Esophagus muscularis mucosa (tissue), 4 donors: ENCODE data around the gene AANAT. TPM values are rescaled to one million over a fixed set of nuclear protein-coding genes. Genes with fewer than 3 reads are reported as not detected.

Experiments
- DNase-seq: peaks from one replicate; pipeline ENCODE4 v3.0.0-alpha.2; 2017; ENCODE audit errors: extremely low spot score
- H3K27ac ChIP-seq, 4 donors: fragments of 200-600 bp; sonication (generic); replicated peaks in 1 of 4; 1 replicate in 3 of 4; 2 replicates in 1 of 4; pipeline ENCODE4 v1.5.1; 2016 to 2019; ENCODE audit warnings: mild to moderate bottlenecking in 1 of 4
- H3K27me3 ChIP-seq, 4 donors: fragments of 200-600 bp; sonication (generic); one replicate each; pipeline versions ENCODE4 v1.5.1 to v1.6.0; 2016 to 2019
- H3K36me3 ChIP-seq, 4 donors: fragments of 200-600 bp; sonication (generic); one replicate each; pipeline ENCODE4 v1.5.1; 2016 to 2019
- H3K4me1 ChIP-seq, 4 donors: fragments of 200-600 bp; sonication (generic); one replicate each; pipeline ENCODE4 v1.5.1; 2016 to 2019
- H3K4me3 ChIP-seq, 4 donors: fragments of 200-600 bp; sonication (generic); 1 replicate in 2 of 4; 2 replicates in 2 of 4; pipeline ENCODE4 v1.5.1; 2016 to 2019; ENCODE audit warnings: mild to moderate bottlenecking in 4 of 4, moderate library complexity in 1 of 4
- H3K9me3 ChIP-seq, 4 donors: fragments of 200-600 bp; sonication (generic); 1 replicate in 3 of 4; 2 replicates in 1 of 4; pipeline ENCODE4 v1.5.1; 2016 to 2019
- EP300 ChIP-seq: sonication (generic); formaldehyde crosslinking; IDR thresholded peaks from one replicate; pipeline ENCODE4 v1.6.1; 2017; ENCODE audit warnings: antibody characterized with exemption
- POLR2A ChIP-seq: fragments of 450-650 bp; IDR thresholded peaks from one replicate; pipeline ENCODE4 v1.6.1; 2017; ENCODE audit warnings: antibody characterized with exemption, moderate library complexity, mild to moderate bottlenecking, low read depth
- POLR2AphosphoS5 ChIP-seq, 2 donors: sonication (generic); formaldehyde crosslinking; IDR thresholded peaks; one replicate each; pipeline ENCODE4 v1.6.1; 2017; ENCODE audit warnings: antibody characterized with exemption in 2 of 2
- WGBS: methylation state at CpG from one replicate; pipeline ENCODE4 v1.1.5; 2018; 5-methylcytosine and 5-hydroxymethylcytosine counted together
- intact Hi-C: fragments of 100-400 bp; cut with DNase I; formaldehyde crosslinking; loops from one replicate; pipeline ENCODE4 v1.15.1; 2023
- total RNA-seq, 4 donors: library from RNA; depleted of rRNA; stranded (reverse); fragments of >200 nt; gene quantifications; one replicate each; pipeline versions ENCODE4 v1.1.0 to v1.2.1, GENCODE V29; 2016
- TF ChIP-seq, protein P1 (sequence below), 3 experiments: fragments of 200-600 bp in 2 of 3; fragments of 450-650 bp in 1 of 3; sonication (generic) in 2 of 3; IDR thresholded peaks; one replicate each; pipeline ENCODE4 v1.5.1; 2017 to 2019; ENCODE audit warnings: antibody characterized with exemption in 3 of 3, mild to moderate bottlenecking in 2 of 3, moderate library complexity in 1 of 3

Gene AANAT
- total RNA-seq, 4 donors from 2014 or later: not detected

DNA sequence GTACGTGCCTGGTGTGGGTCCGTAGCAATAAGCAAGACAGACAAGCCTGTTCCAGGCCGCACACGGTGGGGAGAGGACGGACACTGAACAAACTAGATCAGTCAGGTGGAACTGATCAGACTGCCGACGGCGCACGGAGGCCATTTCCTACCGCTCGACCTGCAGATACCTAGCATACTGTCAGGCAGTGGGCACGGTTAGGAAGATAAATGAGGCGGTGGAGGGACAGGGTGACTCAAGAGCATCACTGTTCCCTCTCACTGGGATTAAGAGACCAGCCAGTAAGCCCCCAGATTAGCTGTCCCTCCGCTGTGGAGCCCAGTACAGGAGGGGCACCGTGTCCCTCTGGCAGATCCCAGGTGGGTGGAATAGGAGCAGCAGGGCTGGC is 4.8 kb downstream of the AANAT start:
- H3K36me3 ChIP-seq: peaks cover 0 to 52% (median 41%) of the 10 kb centered on the region in 4 donors
- intact Hi-C loops: no loop called here
- no peaks in the 10 kb centered on the region for H3K4me1 ChIP-seq
- no peak overlapping the region for H3K27ac ChIP-seq
- H3K4me3 ChIP-seq: no peak overlapping the region
- no peak for DNase-seq
- no peaks in the 10 kb centered on the region for H3K9me3 ChIP-seq
- no peaks in the 10 kb centered on the region for H3K27me3 ChIP-seq
- 91% methylated on average over 14 of the region's 15 CpGs for WGBS
- TF ChIP-seq, protein P1, sequence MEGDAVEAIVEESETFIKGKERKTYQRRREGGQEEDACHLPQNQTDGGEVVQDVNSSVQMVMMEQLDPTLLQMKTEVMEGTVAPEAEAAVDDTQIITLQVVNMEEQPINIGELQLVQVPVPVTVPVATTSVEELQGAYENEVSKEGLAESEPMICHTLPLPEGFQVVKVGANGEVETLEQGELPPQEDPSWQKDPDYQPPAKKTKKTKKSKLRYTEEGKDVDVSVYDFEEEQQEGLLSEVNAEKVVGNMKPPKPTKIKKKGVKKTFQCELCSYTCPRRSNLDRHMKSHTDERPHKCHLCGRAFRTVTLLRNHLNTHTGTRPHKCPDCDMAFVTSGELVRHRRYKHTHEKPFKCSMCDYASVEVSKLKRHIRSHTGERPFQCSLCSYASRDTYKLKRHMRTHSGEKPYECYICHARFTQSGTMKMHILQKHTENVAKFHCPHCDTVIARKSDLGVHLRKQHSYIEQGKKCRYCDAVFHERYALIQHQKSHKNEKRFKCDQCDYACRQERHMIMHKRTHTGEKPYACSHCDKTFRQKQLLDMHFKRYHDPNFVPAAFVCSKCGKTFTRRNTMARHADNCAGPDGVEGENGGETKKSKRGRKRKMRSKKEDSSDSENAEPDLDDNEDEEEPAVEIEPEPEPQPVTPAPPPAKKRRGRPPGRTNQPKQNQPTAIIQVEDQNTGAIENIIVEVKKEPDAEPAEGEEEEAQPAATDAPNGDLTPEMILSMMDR (IDR thresholded peaks at IDR 0.05): no peak
- TF ChIP-seq EP300 (no peak), POLR2A (no peak), POLR2AphosphoS5 (IDR thresholded peaks at IDR 0.05) (no peak)

DNA sequence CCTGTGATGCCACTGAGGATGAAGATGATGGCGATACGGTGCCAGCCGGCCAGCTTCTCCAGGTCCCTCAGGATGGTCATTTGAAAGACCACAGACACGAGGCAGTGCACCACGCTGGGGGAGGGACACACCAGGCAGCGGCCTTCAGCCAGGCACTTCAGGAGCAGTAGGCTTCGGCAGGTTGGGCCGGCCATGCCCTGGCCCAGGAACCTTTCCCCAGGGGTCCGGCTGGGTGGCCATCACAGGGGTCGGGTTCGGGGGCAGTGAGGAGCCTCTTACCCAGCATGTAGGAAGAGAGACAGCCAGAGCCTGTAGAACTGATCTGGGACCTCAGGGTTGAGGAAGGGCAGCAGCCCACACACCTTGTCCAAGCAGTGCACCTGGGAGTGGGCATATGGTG is 5.3 kb downstream of the AANAT start:
- WGBS: 96% methylated on average over 9 of the region's 11 CpGs
- DNase-seq: no peak
- no peak for TF ChIP-seq POLR2A
- TF ChIP-seq, protein P1 (IDR thresholded peaks at IDR 0.05): no peak
- no peak for TF ChIP-seq POLR2AphosphoS5 (IDR thresholded peaks at IDR 0.05)
- no peak for TF ChIP-seq EP300
- Histone ChIP-seq H3K9me3 (no peaks in the 10 kb centered on the region), H3K27me3 (no peaks in the 10 kb centered on the region), H3K27ac (no peak overlapping the region), H3K4me3 (no peak overlapping the region), H3K36me3 (peaks cover 0 to 56% (median 42%) of the 10 kb centered on the region in 4 donors), H3K4me1 (no peaks in the 10 kb centered on the region)
- intact Hi-C loops: no loop called here

DNA sequence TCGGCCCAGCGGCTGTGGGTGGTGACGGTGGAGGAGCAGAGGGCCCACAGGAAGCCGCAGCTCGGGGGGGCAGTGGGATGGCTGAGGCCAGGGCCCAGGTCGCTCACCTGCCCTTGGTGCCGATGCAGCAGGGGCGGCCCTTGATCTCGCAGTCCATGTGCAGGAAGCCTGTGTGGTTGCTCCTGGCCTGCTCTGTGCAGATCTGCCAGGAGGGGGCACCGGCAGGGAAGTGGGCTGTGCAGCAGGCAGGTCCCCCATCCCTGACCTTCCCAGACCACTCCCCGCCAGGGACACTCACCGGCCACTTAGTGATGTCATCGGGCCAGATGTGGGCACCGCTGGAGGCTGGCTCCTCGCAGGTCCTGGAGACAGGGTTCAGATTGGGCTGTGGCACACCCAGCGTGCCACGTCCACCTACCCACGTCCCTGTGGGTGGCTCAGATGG is 6.2 kb downstream of the AANAT start:
- H3K4me1 ChIP-seq: no peaks in the 10 kb centered on the region
- no peak overlapping the region for H3K4me3 ChIP-seq
- DNase-seq: no peak
- H3K27ac ChIP-seq: no peak overlapping the region
- no peaks in the 10 kb centered on the region for H3K27me3 ChIP-seq
- 90% methylated on average over 10 of the region's 18 CpGs for WGBS
- peaks cover 0 to 62% (median 42%) of the 10 kb centered on the region in 4 donors for H3K36me3 ChIP-seq
- intact Hi-C loops: no loop called here
- TF ChIP-seq POLR2AphosphoS5 (IDR thresholded peaks at IDR 0.05) (no peak), POLR2A (no peak)
- TF ChIP-seq, protein P1 (IDR thresholded peaks at IDR 0.05): peak in 1 of 3 experiments; percentile 8
- H3K9me3 ChIP-seq: no peaks in the 10 kb centered on the region

DNA sequence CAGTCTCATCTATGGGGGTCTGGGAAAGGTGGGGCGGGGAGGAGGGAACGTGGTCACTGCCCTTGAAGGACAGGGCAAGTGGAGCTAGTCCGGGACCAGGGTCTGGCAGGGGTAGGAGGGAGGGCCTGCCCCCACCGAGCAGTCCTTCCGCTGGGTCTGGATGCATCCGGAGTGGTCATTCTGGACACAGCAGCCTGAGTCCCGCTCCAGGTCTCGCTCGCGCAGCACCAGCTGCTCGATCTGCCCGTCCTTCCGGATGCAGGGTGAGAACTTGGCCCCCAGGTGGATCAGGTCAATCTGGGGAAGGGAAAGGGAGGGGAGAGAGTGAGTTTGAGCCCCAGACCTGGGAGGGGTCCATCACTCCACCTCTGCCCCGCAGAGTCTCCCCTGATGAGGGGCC is 6.8 kb downstream of the AANAT start:
- DNase-seq: no peak
- H3K4me1 ChIP-seq: no peaks in the 10 kb centered on the region
- no peak for TF ChIP-seq POLR2AphosphoS5 (IDR thresholded peaks at IDR 0.05)
- no peak overlapping the region for H3K4me3 ChIP-seq
- intact Hi-C loops: no loop called here
- peaks cover 0 to 69% (median 45%) of the 10 kb centered on the region in 4 donors for H3K36me3 ChIP-seq
- H3K27me3 ChIP-seq: no peaks in the 10 kb centered on the region
- WGBS: 97% methylated on average over 9 of the region's 14 CpGs
- no peak overlapping the region for H3K27ac ChIP-seq
- no peaks in the 10 kb centered on the region for H3K9me3 ChIP-seq

DNA sequence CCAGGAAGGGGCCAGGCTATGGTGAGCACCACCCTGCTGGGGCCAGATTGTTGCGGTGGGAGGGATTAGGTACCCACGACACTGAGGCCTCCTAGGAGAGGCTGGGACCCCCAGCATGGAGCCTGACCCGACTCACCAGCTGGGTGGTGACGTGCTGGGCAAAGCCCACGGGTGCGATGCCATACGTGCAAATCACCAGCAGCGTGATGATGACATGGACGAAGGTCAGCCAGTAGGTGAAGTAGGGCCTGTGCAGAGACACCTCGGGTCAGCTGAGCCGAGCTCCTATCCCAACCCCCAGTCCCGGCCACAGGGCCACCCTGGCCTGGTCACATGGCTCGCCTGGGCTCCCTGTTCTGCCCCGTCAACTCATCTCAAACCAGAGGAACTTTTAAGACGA is 7.5 kb downstream of the AANAT start:
- DNase-seq: no peak
- WGBS: 96% methylated on average over 14 of the region's 15 CpGs

More for the DNA sequence above, 7.5 kb downstream of the AANAT start:
- Histone ChIP-seq H3K27me3 (no peaks in the 10 kb centered on the region), H3K36me3 (peaks cover 0 to 74% (median 45%) of the 10 kb centered on the region in 4 donors), H3K4me3 (no peak overlapping the region), H3K4me1 (no peaks in the 10 kb centered on the region), H3K9me3 (no peaks in the 10 kb centered on the region), H3K27ac (no peak overlapping the region)
- TF ChIP-seq, protein P1 (IDR thresholded peaks at IDR 0.05): no peak
- TF ChIP-seq POLR2AphosphoS5 (IDR thresholded peaks at IDR 0.05) (no peak), EP300 (no peak), POLR2A (no peak)
- intact Hi-C loops: no loop called here
